HEK293 (cell line): Measurements from ENCODE around the gene LAMC3.

ENCODE experiments used
- CTCF ChIA-PET: fragments of 350-600 bp; formaldehyde crosslinking; extraction: SDS; loops from one replicate; lab custom pipeline; 2021; ENCODE audit warnings: antibody characterized with exemption; lab: Yijun Ruan, JAX
- POLR2A ChIA-PET: fragments of 300-600 bp; formaldehyde crosslinking; extraction: SDS; loops from one replicate; lab custom pipeline; 2020; ENCODE audit warnings: antibody characterized with exemption, inconsistent platforms; lab: Yijun Ruan, JAX
- H3K27ac ChIP-seq: fragments of 200-500 bp; sonication (Bioruptor generic); 2 replicates; pipeline ENCODE4 v1.5.1; 2014; ENCODE audit warnings: low read depth, low read length, control low read depth, inconsistent platforms; ENCODE audit errors: extremely low read depth
- H3K36me3 ChIP-seq, 2 experiments: fragments of 200-500 bp in 1 of 2; sonication (Bioruptor generic) in 1 of 2; 1 replicate in 1 of 2; 2 replicates in 1 of 2; pipeline ENCODE4 v1.5.1; 2014 to 2017; ENCODE audit warnings: inconsistent platforms in 2 of 2, low read length in 2 of 2; ENCODE audit not compliant: control insufficient read depth in 2 of 2, insufficient read depth in 1 of 2
- H3K4me1 ChIP-seq: fragments of 200-500 bp; sonication (Bioruptor generic); 2 replicates; pipeline ENCODE4 v1.5.1; 2014; ENCODE audit warnings: mild to moderate bottlenecking, low read length, inconsistent platforms; ENCODE audit not compliant: control insufficient read depth, insufficient read depth
- H3K4me3 ChIP-seq: 2 replicates; pipeline ENCODE4 v1.5.1; 2011; ENCODE audit warnings: low read depth, mild to moderate bottlenecking, control low read depth, low read length, moderate library complexity
- H3K9me3 ChIP-seq: fragments of 200-500 bp; sonication (Bioruptor generic); 2 replicates; pipeline ENCODE4 v1.5.1; 2014; ENCODE audit warnings: low read depth, low read length, inconsistent platforms; ENCODE audit not compliant: control insufficient read depth, insufficient read depth
- IKZF3 ChIP-seq: fragments of 450-650 bp; IDR thresholded peaks from 2 replicates; pipeline ENCODE4 v1.5.0; 2018; ENCODE audit warnings: missing biosample characterization, mild to moderate bottlenecking, missing genetic modification characterization, moderate library complexity
- PRDM1 ChIP-seq: fragments of 450-650 bp; formaldehyde crosslinking; IDR thresholded peaks from 2 replicates; pipeline ENCODE4; 2016; ENCODE audit warnings: missing biosample characterization, missing genetic modification characterization
- TSHZ1 ChIP-seq: fragments of 450-650 bp; formaldehyde crosslinking; IDR thresholded peaks from 2 replicates; pipeline ENCODE4 v1.5.1; 2016; ENCODE audit warnings: missing biosample characterization, missing genetic modification characterization, borderline replicate concordance
- ZBTB1 ChIP-seq: fragments of 450-650 bp; formaldehyde crosslinking; IDR thresholded peaks from 2 replicates; pipeline ENCODE4 v1.5.1; 2016; ENCODE audit warnings: missing biosample characterization, missing genetic modification characterization
- ZBTB44 ChIP-seq: fragments of 450-650 bp; IDR thresholded peaks from 2 replicates; pipeline ENCODE4 v1.5.1; 2018; ENCODE audit warnings: missing biosample characterization, mild to moderate bottlenecking, missing genetic modification characterization
- ZBTB49 ChIP-seq: fragments of 450-650 bp; formaldehyde crosslinking; IDR thresholded peaks from 2 replicates; pipeline ENCODE4 v1.5.1; 2016; ENCODE audit warnings: missing biosample characterization, missing genetic modification characterization, low read depth
- ZFP3 ChIP-seq: fragments of 450-650 bp; formaldehyde crosslinking; IDR thresholded peaks from 2 replicates; pipeline ENCODE4 v1.5.1; 2016; ENCODE audit warnings: low read depth, missing biosample characterization, missing genetic modification characterization
- ZFP37 ChIP-seq: fragments of 450-650 bp; formaldehyde crosslinking; IDR thresholded peaks from 2 replicates; pipeline ENCODE4 v1.5.1; 2016; ENCODE audit warnings: missing biosample characterization, missing genetic modification characterization
- ZFP69B ChIP-seq: fragments of 450-650 bp; formaldehyde crosslinking; IDR thresholded peaks from 2 replicates; pipeline ENCODE4 v1.5.1; 2016; ENCODE audit warnings: missing biosample characterization, missing genetic modification characterization
- ZIC2 ChIP-seq: fragments of 450-650 bp; formaldehyde crosslinking; IDR thresholded peaks from 2 replicates; pipeline ENCODE4 v1.5.1; 2016; ENCODE audit warnings: missing biosample characterization, missing genetic modification characterization
- ZNF530 ChIP-seq: fragments of 450-650 bp; formaldehyde crosslinking; IDR thresholded peaks from 2 replicates; pipeline ENCODE4 v1.5.1; 2016; ENCODE audit warnings: low read depth, missing biosample characterization, missing genetic modification characterization
- ZNF555 ChIP-seq: fragments of 450-650 bp; formaldehyde crosslinking; conservative IDR thresholded peaks from 2 replicates; pipeline ENCODE4 v1.5.1; 2017; ENCODE audit warnings: missing biosample characterization, mild to moderate bottlenecking, missing genetic modification characterization, inconsistent platforms
- ZNF561 ChIP-seq: fragments of 450-650 bp; IDR thresholded peaks from 2 replicates; pipeline ENCODE4 v1.5.1; 2018; ENCODE audit warnings: missing biosample characterization, missing genetic modification characterization, borderline replicate concordance
- ZNF624 ChIP-seq: fragments of 450-650 bp; formaldehyde crosslinking; IDR thresholded peaks from 2 replicates; pipeline ENCODE4 v1.5.1; 2017; ENCODE audit warnings: missing biosample characterization, missing genetic modification characterization
- ZNF777 ChIP-seq: fragments of 450-650 bp; formaldehyde crosslinking; IDR thresholded peaks from 2 replicates; pipeline ENCODE4 v1.5.1; 2017; ENCODE audit warnings: missing biosample characterization, missing genetic modification characterization, borderline replicate concordance
- ZNF785 ChIP-seq: fragments of 450-650 bp; formaldehyde crosslinking; IDR thresholded peaks from 2 replicates; pipeline ENCODE4 v1.5.1; 2016; ENCODE audit warnings: missing biosample characterization, missing genetic modification characterization
- ZSCAN5A ChIP-seq: fragments of 450-650 bp; formaldehyde crosslinking; IDR thresholded peaks from 2 replicates; pipeline ENCODE4 v1.5.1; 2016; ENCODE audit warnings: missing biosample characterization, missing genetic modification characterization

Gene LAMC3

GRCh38 chr9:131116281-131117120 is 107.5 kb downstream of the LAMC3 start:
- Histone ChIP-seq H3K4me3 (no peak overlapping the region), H3K36me3 (peaks cover 0 to 26% of the 10 kb centered on the region in 2 experiments; a peak in 1 of 3 replicates), H3K27ac (no peak overlapping the region), H3K4me1 (no peaks in the 10 kb centered on the region), H3K9me3 (no peaks in the 10 kb centered on the region)
- ChIA-PET POLR2A (interaction anchor here (1.0 kb wide), 1 partner anchor 9 kb away, joined by 4 read pairs; the partner anchor contains the start of gene NUP214), CTCF (no interaction called here)
- TF ChIP-seq ZBTB1 (tag by site-specific recombination) (no peak), ZNF785 (no peak), ZNF530 (tag by site-specific recombination) (no peak), ZFP3 (tag by site-specific recombination) (no peak), PRDM1 (tag by site-specific recombination) (no peak), ZFP69B (tag by site-specific recombination) (no peak), ZBTB49 (no peak), ZFP37 (tag by site-specific recombination) (no peak), ZSCAN5A (tag by site-specific recombination) (no peak)

GRCh38 chr9:131117121-131117761 is 108.3 kb downstream of the LAMC3 start:
- H3K4me1 ChIP-seq = no peaks in the 10 kb centered on the region
- peak; percentile 85 for TF ChIP-seq ZIC2 (tag by site-specific recombination)
- TF ChIP-seq ZNF777 (tag by site-specific recombination) = no peak
- TF ChIP-seq, all 188 proteins: peak for 1
- Histone ChIP-seq H3K9me3 (no peaks in the 10 kb centered on the region), H3K36me3 (peaks cover 0 to 28% of the 10 kb centered on the region in 2 experiments; a peak in 1 of 3 replicates), H3K4me3 (no peak overlapping the region), H3K27ac (no peak overlapping the region)
- CTCF ChIA-PET = interaction anchor here (0.6 kb wide), 1 partner anchor 239 kb away, joined by 3 read pairs; no protein-coding TSS in a partner anchor
- POLR2A ChIA-PET = no interaction called here

GRCh38 chr9:131117762-131118145 is 108.8 kb downstream of the LAMC3 start:
- H3K4me1 ChIP-seq = no peaks in the 10 kb centered on the region
- CTCF ChIA-PET = interaction anchor here (0.6 to 1.1 kb wide), 2 partner anchors 60 to 239 kb away, joined by 3 to 6 read pairs; no protein-coding TSS in a partner anchor
- H3K4me3 ChIP-seq = no peak overlapping the region
- POLR2A ChIA-PET = no interaction called here
- no peak for TF ChIP-seq ZNF555 (tag by site-specific recombination)
- no peak overlapping the region for H3K27ac ChIP-seq
- H3K9me3 ChIP-seq = no peaks in the 10 kb centered on the region
- H3K36me3 ChIP-seq = peaks cover 0 to 28% of the 10 kb centered on the region in 2 experiments; a peak in 1 of 3 replicates

- Histone ChIP-seq H3K9me3 (no peaks in the 10 kb centered on the region), H3K36me3 (peaks cover 0 to 24% of the 10 kb centered on the region in 2 experiments; a peak in 1 of 3 replicates), H3K4me3 (no peak overlapping the region), H3K27ac (no peak overlapping the region), H3K4me1 (no peaks in the 10 kb centered on the region)
- CTCF ChIA-PET = interaction anchor here (0.6 kb wide), 1 partner anchor 66 kb away, joined by 3 read pairs; no protein-coding TSS in a partner anchor
- POLR2A ChIA-PET = no interaction called here
- TF ChIP-seq IKZF3 (tag by site-specific recombination) (no peak), ZNF561 (tag by site-specific recombination) (no peak), ZBTB44 (tag by site-specific recombination) (no peak), TSHZ1 (tag by site-specific recombination) (no peak), ZNF624 (tag by site-specific recombination) (no peak)
These were observed 110.6 kb downstream of the LAMC3 start for GRCh38 chr9:131119600-131119999.
